HG02884 (cell line): ENCODE measurements around the gene ADAM8.
A peak's percentile ranks its signal among the peaks of the same experiment; 100 is the strongest.
"Not testable (repeated sequence)": the region's sequence is repeated elsewhere in the genome, so short reads cannot be mapped to it uniquely, and the experiment has no call there.

Source experiments
- ATAC-seq: cut with Tn5 transposase; IDR thresholded peaks from one replicate; pipeline ENCODE4 v1.9.1; 2021; ENCODE audit warnings: mild to moderate bottlenecking, moderate library complexity; ENCODE audit not compliant: unreplicated experiment

Gene ADAM8

DNA sequence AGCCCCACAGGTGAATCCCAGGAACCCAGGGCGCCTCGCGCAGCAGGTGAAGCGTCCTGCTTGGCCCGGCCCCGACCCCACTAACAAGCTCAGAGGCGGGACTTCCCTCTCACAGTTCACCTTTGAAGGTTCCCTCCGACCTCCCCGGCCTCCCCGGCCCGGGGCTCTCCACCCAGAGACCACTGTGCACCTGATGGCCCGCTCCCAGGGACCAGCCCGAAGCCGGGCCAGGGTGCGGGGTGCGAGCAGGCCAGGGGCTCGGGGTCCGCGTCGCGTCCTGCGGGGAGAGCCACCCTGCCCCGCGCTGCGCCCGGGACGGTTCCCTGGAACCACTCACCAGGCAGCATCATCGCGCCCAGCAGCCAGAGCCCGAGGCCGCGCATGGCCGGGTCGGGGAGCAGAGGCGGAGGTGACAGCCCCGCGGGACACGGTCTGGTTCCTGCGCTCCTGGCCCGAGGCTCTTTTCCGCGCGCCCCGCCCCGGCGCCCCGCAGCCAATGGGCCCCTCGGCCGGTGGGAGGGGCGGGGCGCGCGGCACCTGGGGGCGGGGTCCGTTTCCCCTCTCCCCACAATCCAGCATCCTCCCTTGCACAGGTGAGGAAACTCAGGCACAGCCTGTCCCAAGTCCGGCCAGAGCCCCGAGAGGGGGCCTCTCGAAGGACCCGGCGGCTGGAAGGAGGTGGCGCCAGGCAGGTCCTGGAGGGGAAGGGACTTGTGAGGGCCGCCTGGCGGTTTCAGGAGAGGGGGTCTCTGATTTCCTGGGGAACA lies at the start of gene ADAM8:
Gene ADAM8 (minus strand): TSS at position 434 of the 767 bp plus-strand sequence. CDS start 51 bp downstream, at position 383.
- ATAC-seq, result no peak

DNA sequence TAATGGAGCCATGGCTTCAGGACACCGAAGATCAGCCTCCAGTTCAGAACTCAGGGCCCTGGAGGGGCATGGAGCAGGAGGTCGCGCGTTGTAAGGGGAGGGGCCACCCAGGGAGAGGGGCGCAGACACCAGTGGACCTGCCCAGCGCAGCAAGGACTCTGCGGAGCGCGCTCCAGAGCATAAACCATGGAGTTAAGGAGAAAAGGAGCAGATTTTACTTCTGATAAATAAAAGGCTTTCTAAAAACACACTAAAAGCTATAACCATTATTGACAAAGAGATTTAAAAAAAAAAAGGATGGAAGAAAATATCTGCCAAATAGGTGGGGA lies 49.5 kb upstream of the ADAM8 start:
- no peak for ATAC-seq

DNA sequence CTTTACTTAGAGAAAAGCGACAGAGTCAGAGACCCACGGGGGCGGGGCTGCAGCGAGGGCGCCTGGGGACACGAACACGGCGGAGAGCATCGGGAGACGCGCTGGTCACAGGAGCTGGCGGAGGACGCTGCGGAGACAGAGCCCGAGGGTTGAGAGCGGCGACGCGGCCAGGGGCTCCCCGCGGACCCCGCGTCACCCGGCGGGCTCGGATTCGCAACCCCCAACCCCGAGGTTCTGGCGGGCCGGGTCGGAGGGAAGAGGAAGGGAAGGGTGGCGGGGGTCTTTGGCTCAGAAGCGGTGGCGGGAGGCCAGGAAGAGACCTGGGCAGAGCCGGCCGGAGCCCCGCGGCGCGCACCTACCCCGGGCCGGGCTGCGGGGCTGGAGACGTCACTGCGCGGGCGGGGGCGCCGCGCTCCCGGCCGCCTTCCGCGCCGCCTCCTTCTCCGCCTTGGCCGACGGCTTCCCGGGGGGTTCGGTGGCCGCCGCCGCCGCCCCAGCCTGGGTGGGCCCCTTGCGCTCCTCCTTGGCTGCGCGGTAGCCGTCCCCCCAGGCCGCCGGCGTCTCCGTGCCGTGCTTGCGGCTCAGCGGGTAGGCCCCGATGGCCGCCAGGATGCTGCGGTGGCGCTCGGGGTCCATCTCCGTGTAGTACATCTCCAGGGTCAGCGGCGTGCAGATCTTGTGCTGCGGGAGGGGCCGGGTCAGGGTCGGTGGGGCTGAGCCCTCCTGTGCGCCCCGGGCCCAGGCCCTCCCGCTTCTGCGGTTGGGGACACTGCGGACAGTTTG lies 49.0 kb upstream of the ADAM8 start:
- no peak for ATAC-seq

DNA sequence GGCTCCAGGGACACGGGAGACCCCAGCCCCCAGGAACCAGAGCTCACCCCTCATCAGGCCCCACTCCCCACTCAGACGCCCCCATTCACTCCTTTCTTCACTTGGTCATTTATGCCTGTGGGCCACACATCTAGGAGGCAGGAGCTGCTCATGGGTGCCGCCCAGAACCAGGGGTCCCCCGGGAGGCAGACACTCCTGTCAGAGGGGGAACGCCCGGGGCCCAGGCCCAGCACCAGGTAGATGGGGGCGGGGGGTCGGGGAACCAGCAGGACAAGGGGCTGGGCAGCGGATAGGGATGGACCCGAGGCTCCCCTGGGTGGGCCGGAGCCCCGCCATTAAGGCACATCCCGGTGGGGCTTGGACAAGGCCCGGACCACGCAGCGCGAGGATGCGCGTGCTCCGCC lies 48.2 kb upstream of the ADAM8 start:
- ATAC-seq, result no peak

DNA sequence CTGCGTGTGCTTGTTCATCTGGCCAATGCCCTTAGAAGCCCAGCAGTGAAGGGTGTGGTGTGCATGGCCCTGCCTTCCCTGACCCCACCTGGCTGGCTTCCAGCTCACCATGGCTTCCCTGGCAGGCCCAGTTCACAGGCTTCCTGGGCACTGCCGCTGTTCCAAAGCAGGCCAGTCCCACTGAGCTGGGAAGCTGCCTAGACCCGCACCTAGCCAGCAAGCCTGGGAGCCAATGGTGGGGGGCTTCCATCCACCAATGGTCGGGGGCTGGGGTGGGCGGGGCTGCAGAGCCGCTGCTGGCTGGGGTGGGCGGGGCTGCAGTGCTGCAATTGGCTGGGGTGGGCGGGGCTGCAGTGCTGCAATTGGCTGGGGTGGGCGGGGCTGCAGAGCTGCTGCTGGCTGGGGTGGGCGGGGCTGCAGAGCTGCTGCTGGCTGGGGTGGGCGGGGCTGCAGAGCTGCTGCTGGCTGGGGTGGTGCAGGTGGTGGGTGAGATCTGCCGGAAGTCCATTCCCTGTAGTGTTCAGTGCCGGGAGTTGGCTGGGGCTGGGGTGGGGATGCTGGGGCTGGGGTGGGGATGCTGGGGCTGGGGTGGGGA lies 47.6 kb upstream of the ADAM8 start:
- ATAC-seq, result no peak

DNA sequence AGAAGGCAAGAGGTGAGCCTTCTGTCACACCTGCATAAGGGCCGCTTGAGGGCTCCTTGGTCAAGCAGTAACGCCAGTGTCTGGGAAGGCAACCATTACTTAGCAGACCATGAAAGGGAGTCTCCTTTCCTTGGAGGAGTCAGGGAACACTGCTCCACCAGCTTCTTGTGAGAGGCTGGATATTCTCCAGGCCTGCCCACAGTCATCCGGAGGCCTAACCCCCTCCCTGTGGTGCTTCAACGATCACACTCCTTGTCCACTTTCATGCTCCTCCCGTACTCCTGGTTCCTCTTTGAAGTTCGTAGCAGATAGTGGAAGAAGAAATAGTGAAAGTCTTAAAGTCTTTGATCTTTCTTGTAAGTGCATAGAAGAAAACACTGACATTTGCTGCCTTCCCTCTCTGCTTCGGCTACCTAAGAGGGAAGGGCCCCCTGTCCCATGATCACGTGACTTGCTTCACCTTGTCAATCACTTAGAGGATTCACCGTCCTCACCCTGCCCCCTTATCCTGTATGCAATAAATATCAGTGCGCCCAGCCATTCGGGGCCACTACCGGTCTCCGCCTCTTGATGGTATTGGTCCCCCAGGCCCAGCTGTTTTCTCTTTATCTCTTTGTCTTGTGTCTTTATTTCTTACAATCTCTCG lies 45.5 kb upstream of the ADAM8 start:
- ATAC-seq, result not testable (repeated sequence)

DNA sequence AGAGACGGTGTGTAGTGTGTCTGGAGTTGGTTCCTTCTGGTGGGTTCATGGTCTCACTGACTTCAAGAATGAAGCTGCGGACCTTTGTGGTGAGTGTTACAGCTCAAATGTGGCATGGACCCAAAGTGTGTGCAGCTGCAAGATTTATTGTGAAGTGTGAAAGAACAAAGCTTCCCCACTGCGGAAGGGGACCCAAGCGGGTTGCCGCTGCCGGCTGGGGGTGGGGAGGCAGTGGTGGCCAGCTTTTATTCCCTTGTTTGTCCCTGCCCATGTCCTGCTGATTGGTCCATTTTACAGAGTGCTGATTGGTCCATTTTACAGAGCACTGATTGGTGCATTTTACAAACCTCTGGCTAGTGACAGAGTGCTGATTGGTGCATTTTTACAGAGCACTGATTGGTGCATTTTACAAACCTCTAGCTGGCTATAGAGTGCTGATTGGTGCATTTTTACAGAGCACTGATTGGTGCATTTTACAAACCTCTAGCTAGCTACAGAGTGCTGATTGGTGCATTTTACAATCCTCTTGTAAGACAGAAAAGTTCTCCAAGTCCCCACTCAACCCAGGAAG lies 44.3 kb upstream of the ADAM8 start:
- not testable (repeated sequence) for ATAC-seq

DNA sequence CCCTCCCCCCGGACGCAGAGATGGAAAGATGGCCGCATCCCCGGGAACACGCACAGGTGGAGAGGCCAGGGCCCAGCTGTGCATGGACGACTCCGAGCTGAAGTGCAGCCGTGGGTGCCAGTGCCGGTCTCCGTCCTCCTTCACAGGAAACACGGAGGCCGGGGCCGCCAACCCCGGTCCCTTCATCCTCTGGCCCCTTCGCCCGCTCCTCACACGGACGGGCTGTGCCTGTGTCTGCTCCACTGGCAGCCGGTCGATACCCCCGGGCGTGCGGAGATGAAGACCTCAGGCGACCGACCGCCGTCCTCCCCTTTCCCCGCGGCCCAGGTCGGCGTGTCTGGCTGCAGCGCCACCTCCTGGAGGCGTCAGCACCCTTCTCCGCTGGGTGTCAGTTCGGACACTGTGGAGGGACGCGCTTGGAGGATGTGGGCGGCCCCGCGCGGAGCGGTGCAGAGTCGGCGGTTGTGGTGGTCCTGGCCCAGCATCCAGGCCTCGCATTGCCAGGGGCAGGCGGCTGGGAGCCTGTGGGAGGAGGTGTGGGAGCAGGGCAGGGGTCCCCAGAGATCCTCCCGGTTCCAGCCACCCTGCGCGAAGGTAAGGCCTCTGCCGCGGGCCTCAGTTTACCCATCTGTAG lies 41.9 kb upstream of the ADAM8 start:
- ATAC-seq, result peak; percentile 73

DNA sequence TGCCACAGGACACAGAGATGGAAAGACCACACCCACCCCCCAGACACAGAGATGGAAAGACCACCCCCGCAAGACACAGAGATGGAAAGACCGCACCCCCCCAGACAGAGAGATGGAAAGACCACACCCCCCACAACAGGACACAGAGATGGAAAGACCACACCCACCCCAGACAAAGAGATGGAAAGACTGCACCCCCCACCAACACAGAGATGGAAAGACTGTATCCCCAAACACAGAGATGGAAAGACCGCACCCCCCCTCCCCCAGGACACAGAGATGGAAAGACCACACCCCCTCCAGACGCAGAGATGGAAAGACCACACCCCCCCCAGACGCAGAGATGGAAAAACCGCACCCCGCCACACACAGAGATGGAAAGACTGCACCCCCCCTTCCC lies 40.1 kb upstream of the ADAM8 start:
- no peak for ATAC-seq

DNA sequence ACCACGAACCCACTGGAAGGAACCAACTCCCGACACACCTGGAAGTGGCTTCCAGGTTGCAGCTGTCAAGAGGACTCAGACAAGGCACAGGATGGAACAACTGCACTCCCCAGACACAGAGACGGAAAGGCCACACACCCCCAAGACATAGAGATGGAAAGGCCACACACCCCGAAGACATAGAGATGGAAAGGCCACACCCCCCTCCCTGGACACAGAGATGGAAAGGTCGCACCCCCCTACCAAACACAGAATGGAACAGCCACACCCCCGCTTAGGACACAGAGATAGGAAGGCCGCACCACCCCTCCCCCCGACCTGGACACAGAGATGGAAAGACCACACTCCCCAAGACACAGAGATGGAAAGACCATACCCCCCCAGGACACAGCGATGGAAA lies 39.6 kb upstream of the ADAM8 start:
- no peak for ATAC-seq

DNA sequence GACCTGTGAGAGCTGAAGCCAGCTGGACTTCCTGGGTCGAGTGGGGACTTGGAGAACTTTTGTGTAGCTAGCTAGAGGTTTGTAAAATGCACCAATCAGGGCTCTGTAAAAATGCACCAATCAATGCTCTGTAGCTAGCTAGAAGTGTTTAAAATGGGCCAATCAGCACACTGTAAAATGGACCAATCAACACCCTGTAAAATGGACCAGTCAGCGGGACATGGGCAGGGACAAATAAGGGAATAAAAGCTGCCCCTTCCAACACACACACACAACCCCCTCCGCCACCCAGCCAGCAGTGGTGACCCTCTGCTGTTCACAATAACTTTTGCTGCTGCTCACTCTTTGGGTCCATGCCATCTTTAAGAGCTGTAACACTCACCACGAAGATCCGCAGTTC lies 39.2 kb upstream of the ADAM8 start:
- no peak for ATAC-seq

DNA sequence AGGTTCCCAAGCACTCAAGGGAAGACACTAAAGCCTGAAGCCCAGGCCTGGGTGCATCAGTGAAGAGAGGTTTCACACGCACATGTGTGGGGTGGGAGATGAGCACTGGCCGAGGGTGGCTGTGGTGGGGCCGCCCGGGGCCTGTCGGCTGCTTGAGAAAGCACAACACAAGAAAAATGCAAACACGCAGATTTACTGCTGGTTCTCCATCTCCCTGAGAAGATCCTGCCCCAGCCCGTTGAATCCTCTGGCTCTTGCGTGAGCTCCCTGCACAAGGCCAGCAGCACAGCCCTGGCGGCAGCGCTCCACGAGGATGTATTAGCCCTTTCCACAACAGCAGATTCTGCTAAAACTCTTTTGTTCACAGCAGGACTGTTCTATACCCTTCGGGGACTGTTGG lies 38.2 kb upstream of the ADAM8 start:
- no peak for ATAC-seq

DNA sequence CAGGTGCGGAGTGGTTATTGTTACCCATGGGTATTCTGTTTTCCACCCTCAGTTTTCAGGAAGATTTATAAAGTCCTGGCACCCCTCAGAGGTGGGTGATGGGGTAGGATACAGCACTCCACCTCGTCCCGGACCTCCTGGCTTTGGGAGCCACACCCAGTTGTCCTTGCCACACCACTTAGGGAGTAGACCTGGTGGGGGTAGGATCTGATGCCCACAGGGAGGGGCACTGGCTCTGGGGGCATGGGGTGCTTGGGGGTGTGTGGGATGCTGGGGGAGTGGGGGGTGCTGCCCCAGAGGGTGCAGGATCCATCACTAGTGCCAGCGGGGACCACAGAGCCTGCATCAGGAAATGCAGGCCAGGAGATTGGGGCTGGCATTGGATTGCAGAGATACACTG lies 36.5 kb upstream of the ADAM8 start:
- ATAC-seq, result no peak

DNA sequence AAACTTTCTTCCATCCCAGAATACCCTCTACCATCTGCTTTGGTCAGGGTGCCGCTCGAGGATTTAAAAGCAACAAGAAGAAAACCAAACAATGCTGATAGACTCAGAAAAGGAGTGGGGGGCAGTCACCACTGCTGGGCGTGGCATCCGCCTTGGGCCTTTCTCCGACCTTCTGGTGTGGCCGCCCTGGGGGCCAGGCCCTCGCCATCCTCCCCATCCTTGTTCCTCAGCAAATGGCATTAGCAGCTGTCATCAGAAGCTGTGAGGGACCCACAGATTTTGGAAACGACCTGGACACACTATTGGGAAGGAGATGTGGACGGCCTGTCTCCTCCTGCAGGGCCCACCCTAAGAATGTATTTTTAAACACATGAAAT lies 36.1 kb upstream of the ADAM8 start:
- no peak for ATAC-seq

DNA sequence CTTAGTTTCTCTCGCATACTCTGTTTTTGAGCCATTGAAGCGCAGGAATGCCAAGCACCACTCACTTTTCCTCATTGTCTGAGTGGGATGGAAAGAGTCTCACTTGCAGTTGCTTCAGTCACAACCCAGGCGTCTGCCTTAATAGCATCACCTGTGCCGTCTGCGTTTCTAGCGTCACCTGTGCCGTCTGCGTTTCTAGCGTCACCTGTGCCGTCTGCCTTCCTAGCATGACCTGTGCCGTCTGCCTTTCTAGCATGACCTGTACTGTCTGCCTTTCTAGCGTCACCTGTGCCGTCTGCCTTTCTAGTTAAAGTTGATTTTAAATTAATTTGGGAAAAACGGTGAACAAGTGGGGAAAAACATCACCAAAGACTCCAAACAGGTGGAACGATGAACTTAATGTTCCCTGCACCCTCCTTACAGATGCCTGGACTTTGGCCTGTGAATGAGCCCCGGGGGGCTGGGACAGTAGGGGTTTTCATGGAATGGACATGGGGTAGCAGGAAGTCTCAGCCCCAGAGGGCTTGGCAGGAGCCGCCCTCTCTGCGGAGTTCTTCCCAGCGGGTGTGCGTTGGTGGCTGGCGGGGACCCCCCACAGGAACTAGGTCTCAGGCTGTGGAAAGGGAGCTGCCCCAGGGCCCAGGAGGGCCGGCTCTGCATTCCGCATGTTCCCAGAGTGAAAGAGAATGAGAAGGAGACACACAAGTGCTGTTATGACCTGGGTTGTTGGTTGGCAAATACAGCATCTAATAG lies 35.5 kb upstream of the ADAM8 start:
- ATAC-seq, result no peak

DNA sequence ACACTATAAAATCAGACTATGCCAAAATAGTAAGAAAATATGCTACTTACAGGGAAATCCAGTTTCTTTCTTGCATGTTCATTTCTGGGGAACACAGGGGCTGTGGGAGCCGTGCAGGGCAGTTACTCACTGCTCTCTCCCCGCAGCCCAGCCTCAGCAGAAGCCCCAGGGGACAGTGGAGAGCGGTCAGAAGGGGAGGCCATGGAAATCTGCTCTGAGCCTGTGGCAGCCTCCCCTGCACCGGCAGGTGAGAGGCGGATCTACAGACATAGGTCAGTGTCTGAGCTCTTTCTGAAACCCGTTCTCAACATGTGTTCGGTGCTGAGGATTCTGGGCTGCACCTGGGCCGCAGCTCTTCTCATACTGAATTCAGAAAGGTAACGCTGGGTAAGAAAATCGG lies 34.9 kb upstream of the ADAM8 start:
- ATAC-seq, result no peak

DNA sequence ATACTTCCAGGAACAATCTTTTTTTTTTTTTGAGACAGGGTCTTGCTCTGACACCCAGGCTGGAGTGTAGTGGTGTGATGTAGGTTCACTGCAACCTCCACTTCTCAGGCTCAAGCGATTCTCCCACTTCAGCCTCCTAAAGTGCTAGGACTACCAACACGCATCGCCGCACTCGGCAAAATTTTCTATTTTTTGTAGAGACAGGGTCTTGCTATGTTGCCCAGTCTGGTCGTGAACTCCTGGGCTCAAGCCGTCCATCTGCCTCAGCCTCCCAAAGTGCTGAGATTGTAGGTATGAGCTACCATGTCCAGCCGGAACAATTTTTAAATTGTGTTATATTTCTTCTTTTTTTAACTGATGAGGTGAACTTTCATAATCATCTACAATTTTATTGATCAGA lies 34.1 kb upstream of the ADAM8 start:
- no peak for ATAC-seq

DNA sequence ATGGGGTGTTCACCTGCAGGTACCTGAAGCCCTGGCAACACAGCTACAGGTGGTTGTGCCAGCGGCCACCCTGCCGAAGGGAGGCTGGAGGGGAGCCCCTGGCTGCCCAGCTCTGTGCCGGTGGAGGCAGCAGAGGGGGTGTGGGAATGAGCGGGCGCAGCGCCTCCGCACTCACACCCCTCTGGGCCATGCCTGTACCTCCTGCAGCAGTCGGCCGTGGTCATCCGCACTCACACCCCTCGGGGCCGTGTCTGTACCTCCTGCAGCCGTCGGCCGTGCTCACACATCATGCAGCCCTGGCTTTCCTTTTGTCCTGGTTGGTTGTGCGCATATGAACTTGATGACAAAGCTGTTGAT lies 33.7 kb upstream of the ADAM8 start:
- no peak for ATAC-seq

DNA sequence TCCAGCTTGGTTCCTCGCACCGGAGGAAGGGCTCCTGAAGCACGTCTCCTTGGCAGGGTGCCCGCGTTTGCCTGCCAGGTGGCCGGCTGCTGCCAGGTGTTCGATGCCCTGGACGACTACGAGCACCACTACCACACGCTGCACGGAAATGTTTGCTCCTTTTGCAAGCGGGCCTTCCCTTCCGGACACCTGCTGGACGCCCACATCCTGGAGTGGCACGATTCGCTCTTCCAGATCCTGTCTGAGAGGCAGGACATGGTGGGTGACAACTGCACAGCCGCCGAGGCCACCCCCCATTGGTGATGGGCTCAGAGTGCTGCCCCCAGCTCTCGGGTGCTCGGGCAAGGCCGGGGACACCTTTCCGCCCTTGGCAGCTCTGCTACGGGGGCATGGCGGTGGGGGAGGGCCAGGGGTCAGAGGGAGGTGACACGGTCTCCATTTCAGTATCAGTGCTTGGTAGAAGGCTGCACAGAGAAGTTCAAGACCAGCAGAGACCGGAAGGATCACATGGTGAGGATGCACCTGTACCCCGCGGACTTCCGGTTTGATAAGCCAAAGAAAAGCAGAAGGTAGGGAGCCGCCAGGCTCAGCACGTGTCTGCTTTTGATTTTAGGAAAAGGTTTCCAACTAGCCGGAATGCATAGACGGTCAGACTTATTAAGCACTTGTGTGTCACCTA lies 33.2 kb upstream of the ADAM8 start:
- ATAC-seq, result no peak
